HepG2 (cell line): ENCODE measurements around the gene PRR33. TPM values are rescaled to one million over a fixed set of nuclear protein-coding genes. Genes with fewer than 3 reads are reported as not detected.
A peak's percentile ranks its signal among the peaks of the same experiment; 100 is the strongest.

Experiments
- ATAC-seq: fragments of 200-7000 bp; cut with Tn5 transposase; 3 replicates; pipeline ENCODE4 v1.9.1; 2020; ENCODE audit warnings: mild to moderate bottlenecking, moderate library complexity
- BruUV-seq: library from RNA; stranded (reverse); fragments of 400-500 nt; replicated peaks from 2 replicates; lab custom pipeline; 2021; lab: Mats Ljungman, UMichigan
- CTCF ChIA-PET: fragments of 300-600 bp; formaldehyde crosslinking; extraction: SDS; loops from one replicate; lab custom pipeline; 2021; ENCODE audit warnings: low total read pairs, inconsistent platforms, low intra/inter-chr PET ratio; lab: Yijun Ruan, JAX
- POLR2A ChIA-PET: fragments of 350-600 bp; sonication (Branson Sonifier 250); formaldehyde crosslinking; loops from one replicate; lab custom pipeline; 2020; ENCODE audit warnings: antibody characterized with exemption, inconsistent platforms; lab: Yijun Ruan, JAX
- DNase-seq: peaks from one replicate; pipeline ENCODE4 v3.0.0-alpha.2; 2015; ENCODE audit warnings: low spot score
- FAIRE-seq: peaks from 3 replicates; lab custom pipeline; 2011; peaks lifted over from hg19 to GRCh38; lab: Jason Lieb, UNC
- H2AFZ ChIP-seq: one replicate; pipeline ENCODE4 v1.6.1; 2011; ENCODE audit warnings: low read length, inconsistent platforms
- H3K27ac ChIP-seq: fragments of 300-600 bp; 3 replicates; pipeline ENCODE4 v1.8.0; 2011; ENCODE audit warnings: mixed run types, mild to moderate bottlenecking, mixed read lengths, low read length, inconsistent platforms; ENCODE audit not compliant: insufficient read depth; ENCODE audit errors: extremely low read length
- H3K27me3 ChIP-seq, 2 experiments: fragments of 200-600 bp in 1 of 2; 2 replicates in 1 of 2; 3 replicates in 1 of 2; pipeline versions ENCODE4 v1.6.0 to v1.8.0; 2011; ENCODE audit warnings: low read length in 2 of 2, mild to moderate bottlenecking in 2 of 2, moderate library complexity in 2 of 2, inconsistent platforms in 1 of 2; ENCODE audit not compliant: insufficient read depth in 2 of 2, control insufficient read depth in 1 of 2
- H3K36me3 ChIP-seq, 2 experiments: fragments of 200-600 bp in 1 of 2; replicated peaks in 1 of 2; 2 replicates in 1 of 2; 3 replicates in 1 of 2; pipeline versions ENCODE4 v1.5.1 to v1.8.0; 2011; ENCODE audit warnings: low read length in 2 of 2, inconsistent platforms in 1 of 2; ENCODE audit not compliant: insufficient read depth in 2 of 2, control insufficient read depth in 1 of 2
- H3K4me1 ChIP-seq: 2 replicates; pipeline ENCODE4 v1.5.1; 2012; ENCODE audit warnings: low read length, inconsistent platforms; ENCODE audit not compliant: insufficient read depth
- H3K4me2 ChIP-seq: 2 replicates; pipeline ENCODE4 v1.6.0; 2011; ENCODE audit warnings: low read depth, low read length, inconsistent platforms
- H3K4me3 ChIP-seq, 3 experiments: fragments of 200-600 bp in 1 of 3; sonication (generic), shearing (Covaris generic) in 1 of 3; replicated peaks in 1 of 3; 2 replicates each; pipeline ENCODE4 v1.5.1; 2011 to 2016; ENCODE audit warnings: low read length in 3 of 3, inconsistent platforms in 2 of 3, low read depth in 2 of 3, mild to moderate bottlenecking in 2 of 3, control low read depth in 1 of 3, mixed read lengths in 1 of 3; ENCODE audit not compliant: insufficient read depth in 1 of 3
- H3K79me2 ChIP-seq: one replicate; pipeline ENCODE4 v1.6.1; 2011; ENCODE audit warnings: low read length, inconsistent platforms; ENCODE audit not compliant: insufficient read depth
- H3K9ac ChIP-seq: 2 replicates; pipeline ENCODE4 v1.6.0; 2011; ENCODE audit warnings: mild to moderate bottlenecking, low read depth, low read length, inconsistent platforms; ENCODE audit not compliant: insufficient read depth
- H3K9me3 ChIP-seq: 2 replicates; pipeline ENCODE4 v1.5.1; 2012; ENCODE audit warnings: mild to moderate bottlenecking, low read length
- H4K20me1 ChIP-seq: 2 replicates; pipeline ENCODE4 v1.6.0; 2011; ENCODE audit warnings: inconsistent platforms, mild to moderate bottlenecking, low read length, moderate library complexity; ENCODE audit not compliant: insufficient read depth
- CTCF ChIP-seq: sonication (generic); formaldehyde crosslinking; IDR thresholded peaks from 2 replicates; pipeline ENCODE4 v1.5.0; 2020; ENCODE audit warnings: mild to moderate bottlenecking, missing genetic modification reagents, moderate library complexity
- HNRNPK ChIP-seq: fragments of 200-400 bp; formaldehyde crosslinking; IDR thresholded peaks from 2 replicates; pipeline ENCODE4 v1.6.1; 2018; ENCODE audit warnings: low read length, low read depth, moderate library complexity, mild to moderate bottlenecking; ENCODE audit not compliant: poor library complexity, severe bottlenecking
- PHF20 ChIP-seq: sonication (generic); formaldehyde crosslinking; IDR thresholded peaks from 2 replicates; pipeline ENCODE4 v1.5.0; 2020; ENCODE audit warnings: mild to moderate bottlenecking, missing genetic modification reagents
- RBAK ChIP-seq: sonication (generic); formaldehyde crosslinking; IDR thresholded peaks from 2 replicates; pipeline ENCODE4 v1.5.1; 2020; ENCODE audit warnings: mild to moderate bottlenecking, missing genetic modification reagents
- REPIN1 ChIP-seq: sonication (generic); formaldehyde crosslinking; IDR thresholded peaks from 2 replicates; pipeline ENCODE4 v1.8.0; 2022; ENCODE audit warnings: missing genetic modification reagents, low read depth, mild to moderate bottlenecking, borderline replicate concordance
- RORA ChIP-seq: sonication (generic); formaldehyde crosslinking; IDR thresholded peaks from 2 replicates; pipeline ENCODE4 v1.5.0; 2020; ENCODE audit warnings: mild to moderate bottlenecking, missing genetic modification reagents, moderate library complexity
- STAG1 ChIP-seq: sonication (generic); formaldehyde crosslinking; IDR thresholded peaks from 2 replicates; pipeline ENCODE4 v1.4.0; 2020; ENCODE audit warnings: missing genetic modification reagents
- ZBTB44 ChIP-seq: sonication (generic); formaldehyde crosslinking; IDR thresholded peaks from 2 replicates; pipeline ENCODE4 v1.4.0; 2020; ENCODE audit warnings: missing genetic modification reagents
- ZC3H13 ChIP-seq: sonication (generic); formaldehyde crosslinking; IDR thresholded peaks from 2 replicates; pipeline ENCODE4 v1.8.1; 2023; ENCODE audit warnings: mild to moderate bottlenecking, missing genetic modification reagents, moderate library complexity
- ZNF800 ChIP-seq: sonication (generic); formaldehyde crosslinking; IDR thresholded peaks from 2 replicates; pipeline ENCODE4 v1.4.0; 2020; ENCODE audit warnings: missing genetic modification reagents
- WGBS: methylation state at CpG from one replicate; pipeline ENCODE4 v1.1.6; 2017; ENCODE audit warnings: low lambda C conversion rate; 5-methylcytosine and 5-hydroxymethylcytosine counted together
- in situ Hi-C: cut with HindIII; loops from 2 replicates; pipeline ENCODE4 v1.10.0; 2017; ENCODE audit warnings: low pct_unique_long_range_greater_than_20kb; ENCODE audit not compliant: extremely low pct_ligation_motif_present
- intact Hi-C: fragments of 100-400 bp; cut with micrococcal nuclease; formaldehyde crosslinking; loops from one replicate; pipeline ENCODE4 v1.10.0; 2022; ENCODE audit not compliant: unreplicated experiment
- polyA plus RNA-seq, 8 experiments: library from polyadenylated mRNA; depleted of rRNA in 3 of 8; stranded (reverse) in 7 of 8; unstranded in 1 of 8; fragments of >200 nt; fragmentation: Illumina TruSeq in 4 of 8; extraction: Trizol in 4 of 8; gene quantifications; 2 replicates each; pipeline versions ENCODE4 v1.2.1 to v1.2.3, GENCODE V29; 2011 to 2016; ENCODE audit warnings: low read depth in 4 of 8, missing spikeins in 1 of 8, mixed read lengths in 1 of 8; ENCODE audit not compliant: insufficient read depth in 1 of 8
- total RNA-seq, 5 experiments: library from RNA; depleted of rRNA; stranded (reverse); fragments of >200 nt; fragmentation: Illumina TruSeq; extraction: Trizol; gene quantifications; 2 replicates each; pipeline ENCODE4 v1.2.3, GENCODE V29; 2016; ENCODE audit warnings: low read depth in 1 of 5

PRR33 gene
- total and polyA plus RNA-seq, 2 of the 13 experiments (the other 11 are each of a cell fraction or from before 2014, with no cell fraction given): not detected

- no peak for TF ChIP-seq REPIN1 (CRISPR knock-in tag)
- no peak for TF ChIP-seq ZC3H13 (CRISPR knock-in tag)
- no peak for TF ChIP-seq RORA (CRISPR knock-in tag)
- no peak for TF ChIP-seq ZBTB44 (CRISPR knock-in tag)
- no peak for TF ChIP-seq ZNF800
- no peak for TF ChIP-seq RBAK (CRISPR knock-in tag)
Measured at GRCh38 chr11:1919391-1920127, 27.9 kb upstream of the PRR33 start, which contains the start of gene TNNT3 (continued).

- CTCF ChIA-PET: no interaction called here
- Histone ChIP-seq H3K9me3 (no peaks in the 10 kb centered on the region), H3K9ac (no peak overlapping the region), H3K27me3 (peaks cover 22 to 55% of the 10 kb centered on the region in 2 experiments; a peak in 4 of 5 replicates), H3K79me2 (no peaks in the 10 kb centered on the region), H3K4me1 (no peaks in the 10 kb centered on the region), H3K4me2 (no peak overlapping the region), H2AFZ (no peak overlapping the region), H4K20me1 (no peaks in the 10 kb centered on the region), H3K4me3 (no peak overlapping the region), H3K36me3 (no peaks in the 10 kb centered on the region), H3K27ac (no peak overlapping the region)
- POLR2A ChIA-PET: no interaction called here
- 46% methylated on average over 16 of the region's 29 CpGs for WGBS
- BruUV-seq: no TSS peak
- FAIRE-seq (no peak), DNase-seq (no peak), ATAC-seq (peak; percentile 7; the same call in 1 of the 3 replicates)
- TF ChIP-seq STAG1: peak; percentile 37; the same call in 1 of the 2 replicates
- TF ChIP-seq HNRNPK: no peak
- peak; percentile 50 for TF ChIP-seq CTCF
- no peak for TF ChIP-seq PHF20
- intact Hi-C loops (no loop called here), in situ Hi-C loops (no loop called here)
Measured at GRCh38 chr11:1918436-1919315, 27.0 kb upstream of the PRR33 start.
